Activated CD4-positive, alpha-beta T cell treated with anti-CD3 and anti-CD28 coated beads, Interleukin-2, amount 50 U/mL, for 1 hour (primary cell): ENCODE data around the gene ABLIM2.

ENCODE experiments used
- DNase-seq: peaks from one replicate; pipeline ENCODE4 v3.0.0-alpha.2; 2020

The ABLIM2 gene

GRCh38 chr4:8135666-8136065, 22.9 kb downstream of the ABLIM2 start:
- no peak for DNase-seq

- no peak for DNase-seq
Measured at GRCh38 chr4:8133897-8134563, 24.6 kb downstream of the ABLIM2 start.

- no peak for DNase-seq
Measured at GRCh38 chr4:8132947-8133705, 25.5 kb downstream of the ABLIM2 start.

GRCh38 chr4:8132400-8132799, 26.2 kb downstream of the ABLIM2 start:
- no peak for DNase-seq

GRCh38 chr4:8131826-8132225, 26.8 kb downstream of the ABLIM2 start:
- no peak for DNase-seq

- DNase-seq = no peak
Measured at GRCh38 chr4:8131210-8131609, 27.4 kb downstream of the ABLIM2 start.

GRCh38 chr4:8130346-8131066, 28.1 kb downstream of the ABLIM2 start:
- DNase-seq = no peak

GRCh38 chr4:8129785-8130184, 28.8 kb downstream of the ABLIM2 start:
- DNase-seq = no peak

GRCh38 chr4:8129136-8129535, 29.5 kb downstream of the ABLIM2 start:
- DNase-seq = no peak

GRCh38 chr4:8128100-8128856, 30.3 kb downstream of the ABLIM2 start:
- DNase-seq = no peak

- DNase-seq = no peak
Measured at GRCh38 chr4:8127051-8127826, 31.4 kb downstream of the ABLIM2 start.

GRCh38 chr4:8126523-8126922, 32.1 kb downstream of the ABLIM2 start:
- DNase-seq = no peak

- DNase-seq = no peak
Measured at GRCh38 chr4:8125526-8126056, 33.0 kb downstream of the ABLIM2 start.

- DNase-seq = no peak
Measured at GRCh38 chr4:8123870-8124269, 34.7 kb downstream of the ABLIM2 start.

- no peak for DNase-seq
Measured at GRCh38 chr4:8123389-8123788, 35.2 kb downstream of the ABLIM2 start.

- DNase-seq = no peak
Measured at GRCh38 chr4:8122746-8123145, 35.9 kb downstream of the ABLIM2 start.

GRCh38 chr4:8121292-8122015, 37.2 kb downstream of the ABLIM2 start:
- no peak for DNase-seq

- DNase-seq = no peak
Measured at GRCh38 chr4:8120501-8120900, 38.1 kb downstream of the ABLIM2 start.

- no peak for DNase-seq
Measured at GRCh38 chr4:8119877-8120276, 38.7 kb downstream of the ABLIM2 start.

GRCh38 chr4:8118531-8118930, 40.1 kb downstream of the ABLIM2 start:
- no peak for DNase-seq

GRCh38 chr4:8118035-8118434, 40.6 kb downstream of the ABLIM2 start:
- DNase-seq = no peak
